Ishikawa (cell line): ENCODE data around the gene USP30.

Source experiments
- CEBPB ChIP-seq: IDR thresholded peaks from 2 replicates; pipeline ENCODE4 v1.6.1; 2012
- CREB1 ChIP-seq: IDR thresholded peaks from 2 replicates; pipeline ENCODE4 v1.6.1; 2012; ENCODE audit warnings: low read depth
- EGR1 ChIP-seq: IDR thresholded peaks from 2 replicates; pipeline ENCODE4 v1.6.1; 2012
- EP300 ChIP-seq: IDR thresholded peaks from 2 replicates; pipeline ENCODE4 v1.6.1; 2012; ENCODE audit warnings: borderline replicate concordance
- MAX ChIP-seq: IDR thresholded peaks from 2 replicates; pipeline ENCODE4 v1.6.1; 2012
- NFIC ChIP-seq: IDR thresholded peaks from 2 replicates; pipeline ENCODE4 v1.6.1; 2012
- RAD21 ChIP-seq: IDR thresholded peaks from 2 replicates; pipeline ENCODE4 v1.6.1; 2012; ENCODE audit warnings: low read depth
- REST ChIP-seq: IDR thresholded peaks from 2 replicates; pipeline ENCODE4 v1.6.1; 2012; ENCODE audit warnings: low read depth, mild to moderate bottlenecking
- TAF1 ChIP-seq: IDR thresholded peaks from 2 replicates; pipeline ENCODE4 v1.6.1; 2012; ENCODE audit warnings: low read depth, mild to moderate bottlenecking
- USF1 ChIP-seq: IDR thresholded peaks from 2 replicates; pipeline ENCODE4 v1.6.1; 2012
- YY1 ChIP-seq: IDR thresholded peaks from 2 replicates; pipeline ENCODE4 v1.6.1; 2012; ENCODE audit warnings: low read depth

- no peak for TF ChIP-seq YY1
- no peak for TF ChIP-seq CEBPB
- no peak for TF ChIP-seq RAD21
- TF ChIP-seq MAX: no peak
- TF ChIP-seq EP300: no peak
- no peak for TF ChIP-seq NFIC
- TF ChIP-seq CREB1: no peak
- TF ChIP-seq TAF1: no peak
- TF ChIP-seq REST: no peak
- TF ChIP-seq USF1: no peak
- no peak for TF ChIP-seq EGR1
These were observed 32.0 kb downstream of the USP30 start for GRCh38 chr12:109084425-109084824.
